NCI-H82 (cell line): ENCODE measurements around the gene ASCL2.

Source experiments
- DNase-seq: peaks from one replicate; lab custom pipeline; 2025; lab: John Stamatoyannopoulos, UW

ASCL2 gene

DNA sequence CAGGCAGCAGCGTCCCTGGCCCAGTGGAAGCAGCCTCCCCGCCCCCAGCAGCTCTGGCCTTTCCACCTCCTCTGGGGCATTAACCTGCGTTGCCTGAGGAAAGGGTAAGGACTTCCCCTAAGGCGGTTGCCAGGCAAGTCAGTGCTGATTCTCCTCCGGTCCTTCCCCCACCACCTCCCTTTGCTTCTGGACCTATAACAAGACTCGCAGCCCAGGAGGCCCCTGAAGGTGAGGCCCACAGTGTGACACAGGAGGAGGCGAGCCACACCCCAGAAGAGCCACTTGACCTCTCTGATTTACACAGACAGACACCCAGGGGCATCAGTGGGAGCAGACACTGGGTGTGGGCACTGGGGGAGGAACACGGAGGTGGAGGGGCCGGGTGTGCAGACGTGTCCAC, 35.4 kb downstream of the ASCL2 start:
- DNase-seq = no peak

DNA sequence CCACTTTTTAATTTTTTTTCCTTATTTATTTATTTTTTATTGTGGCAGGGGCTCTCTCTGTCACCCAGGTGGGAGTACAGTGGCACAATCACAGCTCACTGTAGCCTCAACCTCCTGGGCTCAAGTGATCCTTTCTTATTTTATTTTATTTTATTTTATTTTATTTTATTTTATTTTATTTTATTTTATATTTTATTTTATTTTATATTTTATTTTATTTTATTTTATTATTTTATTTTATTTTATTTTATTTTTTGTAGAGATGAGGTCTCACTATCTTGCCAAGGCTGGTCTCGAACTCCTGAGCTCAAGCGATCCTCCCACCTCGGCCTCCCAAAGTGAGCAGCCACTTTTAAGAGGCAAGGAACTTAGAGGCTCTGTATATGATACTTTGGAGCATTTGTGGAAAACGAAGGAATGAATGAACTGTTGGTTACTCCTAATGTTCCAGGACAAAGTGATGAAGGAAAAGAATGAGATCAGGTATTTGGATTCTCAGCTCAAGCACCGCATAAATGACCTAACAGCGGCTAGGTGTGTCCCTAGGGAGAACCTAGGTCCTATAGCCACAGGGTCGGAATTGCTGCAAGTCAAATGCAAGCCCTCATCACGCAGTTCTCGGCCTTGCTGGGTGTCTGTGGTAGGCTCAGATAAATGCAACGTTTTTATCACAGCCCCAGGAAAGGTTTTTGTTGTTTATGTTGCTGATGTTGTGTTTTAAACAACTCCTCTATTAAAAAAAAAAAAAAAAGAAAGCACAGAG, 36.5 kb downstream of the ASCL2 start:
- no peak for DNase-seq

DNA sequence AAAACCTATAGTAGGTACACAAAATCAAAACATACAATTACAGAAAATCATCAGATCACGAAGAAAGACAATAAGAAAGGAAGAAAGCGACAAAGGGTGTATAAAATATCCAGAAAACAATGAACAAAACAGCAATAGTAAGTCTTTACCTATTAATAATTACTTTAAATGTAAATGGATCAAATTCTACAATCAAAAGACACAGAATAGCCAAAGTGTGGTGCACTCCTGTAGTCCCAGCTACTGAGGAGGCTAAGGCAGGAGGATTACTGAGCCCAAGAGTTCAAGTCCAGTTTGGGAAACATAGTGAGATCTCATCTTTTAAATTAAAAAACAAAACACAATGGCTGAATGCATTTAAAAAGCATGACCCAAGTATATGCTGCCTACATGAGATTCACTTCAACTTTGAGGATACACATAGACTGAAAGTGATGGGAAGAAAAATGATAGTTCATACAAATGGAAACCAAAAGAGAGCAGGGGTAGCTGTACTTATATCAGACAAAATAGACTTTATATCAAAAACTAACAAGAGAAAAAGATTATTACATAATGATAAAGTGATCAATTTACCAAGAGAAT, 40.6 kb downstream of the ASCL2 start:
- DNase-seq = no peak

DNA sequence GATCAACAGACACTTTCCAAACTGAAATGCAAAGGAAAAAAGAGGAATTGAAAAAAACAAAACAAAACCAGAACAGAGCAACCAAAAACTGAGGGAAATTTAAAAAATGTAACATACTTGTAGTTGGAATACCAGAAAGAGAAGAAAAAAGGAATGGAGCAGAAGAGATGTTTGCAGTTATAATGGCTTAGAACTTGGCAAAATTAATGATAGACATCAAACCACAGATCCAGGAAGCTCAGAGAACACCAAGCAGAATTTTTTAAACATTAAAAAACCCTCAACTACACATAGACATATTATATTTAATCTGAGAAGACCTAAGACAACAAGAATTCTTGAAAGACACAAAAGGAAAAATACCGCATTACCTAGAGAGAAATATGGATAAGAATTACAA, 46.1 kb downstream of the ASCL2 start:
- no peak for DNase-seq

DNA sequence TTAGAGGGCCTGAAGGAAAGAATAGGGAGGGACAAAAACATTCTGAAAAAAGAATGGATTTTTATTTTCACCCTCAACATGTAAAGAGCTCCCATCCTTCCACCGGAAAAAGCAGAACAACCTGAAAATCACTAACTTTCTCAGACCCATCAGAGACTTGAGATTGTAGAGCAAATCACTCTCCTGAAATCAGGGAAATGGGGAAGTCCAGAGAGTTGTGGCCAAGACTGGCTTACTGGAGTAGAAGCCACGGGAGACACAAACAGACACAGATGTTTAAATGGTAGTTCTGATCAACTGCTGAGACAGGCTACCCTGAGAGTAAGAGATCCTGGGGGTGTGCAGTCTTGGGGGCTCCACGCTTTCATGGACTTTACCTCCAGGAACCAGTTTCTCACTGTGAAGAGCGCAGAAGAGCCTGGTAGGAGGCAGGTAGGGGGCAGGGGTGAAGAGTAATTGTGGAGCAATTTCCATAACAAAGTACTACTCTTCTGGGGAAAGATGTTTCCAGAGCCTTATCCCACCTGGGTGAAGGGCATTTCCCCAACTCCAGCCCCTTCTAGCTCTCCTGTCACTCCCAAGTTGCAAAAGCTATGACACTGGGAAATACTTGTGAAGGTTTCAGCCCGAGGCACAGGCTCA, 47.1 kb downstream of the ASCL2 start:
- DNase-seq = no peak

DNA sequence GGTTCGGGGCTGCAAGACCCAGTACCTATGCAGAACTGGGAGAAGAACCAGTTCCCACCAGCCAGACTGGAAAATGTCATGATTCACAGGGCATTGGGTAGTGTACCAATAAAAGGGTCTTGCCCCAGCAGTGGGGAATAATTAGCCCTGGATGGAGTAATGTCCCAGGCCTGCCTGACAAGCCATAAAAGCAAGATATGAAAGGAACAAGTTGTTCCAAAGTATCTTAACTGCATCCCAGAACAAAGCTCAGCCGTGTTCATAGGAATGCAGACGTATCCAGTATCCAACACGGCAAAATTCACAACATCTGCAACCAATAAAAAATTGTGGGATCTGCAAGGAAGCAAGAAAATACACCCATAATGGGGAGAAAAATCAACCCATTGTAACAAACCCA, 47.9 kb downstream of the ASCL2 start:
- no peak for DNase-seq

DNA sequence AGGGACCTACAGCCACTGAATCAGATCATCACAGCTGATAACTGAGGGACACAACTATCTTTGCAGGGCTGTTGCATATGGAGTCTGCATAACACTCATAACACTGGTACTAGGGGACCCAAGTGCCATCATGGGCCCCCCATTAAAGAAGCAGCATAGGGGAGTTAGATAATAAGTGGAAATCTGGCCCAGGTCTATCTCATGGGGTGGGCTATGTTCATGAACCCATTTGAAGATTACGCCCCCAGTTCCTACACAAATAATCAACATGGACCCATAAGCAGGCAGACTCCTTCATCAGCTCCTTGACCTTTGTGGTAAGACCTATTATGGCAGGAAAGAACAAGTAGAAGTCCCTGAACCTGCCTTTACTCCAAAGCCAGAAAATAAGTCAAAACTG, 48.8 kb downstream of the ASCL2 start:
- DNase-seq = no peak

DNA sequence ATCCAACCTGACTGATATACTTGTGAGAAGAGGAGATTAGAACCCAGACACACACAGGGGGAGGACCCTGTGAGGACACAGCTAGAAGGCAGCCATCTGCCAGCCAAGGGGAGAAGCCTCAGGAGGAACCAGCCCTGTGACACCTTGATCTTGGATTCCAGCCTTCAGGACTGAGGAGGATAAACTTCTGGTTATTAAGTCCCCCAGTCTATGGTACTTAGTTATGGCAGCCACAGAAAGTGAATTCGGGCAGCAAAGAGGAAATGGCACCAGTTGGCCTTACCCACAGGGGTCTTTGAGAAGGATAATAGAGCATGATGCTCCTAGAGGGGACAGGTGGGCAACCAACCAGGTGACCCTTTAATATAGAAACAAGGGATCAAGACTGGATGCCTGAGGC, 49.4 kb downstream of the ASCL2 start:
- no peak for DNase-seq

DNA sequence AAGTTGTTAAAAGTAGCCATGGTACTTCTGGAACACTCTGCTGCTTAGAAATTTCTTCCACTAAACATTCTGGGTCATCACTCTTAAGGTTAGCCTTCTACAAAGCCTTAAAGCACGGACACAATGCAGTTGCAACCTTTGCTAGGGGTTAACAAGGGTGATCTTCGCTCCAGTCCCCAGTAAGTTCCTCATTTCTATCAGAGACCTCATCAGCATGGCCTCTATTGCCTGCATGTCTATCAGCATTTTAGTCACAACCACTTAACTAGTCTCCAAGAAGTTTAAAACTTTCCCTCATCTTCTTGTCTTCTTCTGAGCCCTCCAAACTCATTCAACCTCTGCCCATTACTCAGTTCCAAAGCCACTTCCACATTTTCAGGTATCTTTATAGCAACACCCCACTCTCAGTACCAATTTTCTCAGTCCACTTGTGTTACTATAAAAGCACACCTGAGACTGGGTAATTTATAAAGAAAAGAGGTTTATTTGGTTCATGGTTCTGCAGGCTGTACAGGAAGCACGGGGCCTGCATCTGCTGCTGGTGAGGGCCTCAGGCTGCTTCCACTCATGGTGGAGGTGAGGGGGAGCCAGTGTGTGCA, 50.1 kb downstream of the ASCL2 start:
- no peak for DNase-seq

DNA sequence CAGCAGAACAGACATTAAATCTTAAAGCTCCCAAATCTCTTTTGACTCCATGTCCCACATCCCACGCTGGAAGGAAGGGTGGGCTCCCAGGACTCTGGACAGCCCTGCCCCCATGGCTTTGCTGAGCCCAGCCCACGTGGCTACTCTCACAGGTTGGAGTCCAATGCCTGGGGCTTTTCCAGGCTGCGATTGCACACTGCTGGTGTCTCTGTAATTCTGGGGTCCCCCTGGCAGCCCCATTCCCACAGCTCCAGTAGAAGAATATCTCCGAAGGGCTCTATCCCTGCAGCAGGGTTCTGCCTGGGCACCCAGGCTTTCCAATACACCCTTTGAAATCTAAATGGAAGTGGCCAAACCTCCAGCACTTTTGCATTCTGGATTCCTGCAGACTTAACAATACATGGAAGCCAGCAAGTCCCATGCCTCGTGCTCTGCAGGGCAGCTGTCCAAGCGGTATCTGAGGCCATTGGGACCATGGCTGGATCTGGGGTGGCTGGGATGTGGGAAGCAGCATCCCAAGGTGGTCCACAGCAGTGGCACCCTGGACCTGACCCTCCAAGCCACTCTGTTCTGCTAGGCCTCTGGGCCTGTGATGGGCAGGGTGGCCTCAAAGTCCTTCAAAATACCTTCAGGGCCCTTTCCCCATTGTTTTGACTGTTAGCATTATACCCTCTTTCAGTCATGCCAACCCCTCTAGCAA, 50.9 kb downstream of the ASCL2 start:
- no peak for DNase-seq
